DND-41 (cell line): Measurements from ENCODE around the gene SLC7A6OS.

ENCODE experiments used
- ATAC-seq: fragments of 200-7000 bp; cut with Tn5 transposase; 3 replicates; pipeline ENCODE4 v1.9.1; 2021; ENCODE audit warnings: low read depth; ENCODE audit not compliant: insufficient read depth
- DNase-seq: peaks from one replicate; pipeline ENCODE4 v3.0.0-alpha.2; 2020
- H2AFZ ChIP-seq: 2 replicates; pipeline ENCODE4 v1.6.0; 2012; ENCODE audit warnings: low read depth, low read length
- H3K27ac ChIP-seq: 2 replicates; pipeline ENCODE4 v1.5.1; 2012; ENCODE audit warnings: low read length, inconsistent platforms
- H3K27me3 ChIP-seq: fragments of 200-600 bp; sonication (generic); 2 replicates; pipeline ENCODE4 v1.6.0; 2012; ENCODE audit warnings: low read length, mild to moderate bottlenecking, inconsistent platforms; ENCODE audit not compliant: insufficient read depth, poor library complexity
- H3K36me3 ChIP-seq: 2 replicates; pipeline ENCODE4 v1.5.1; 2012; ENCODE audit warnings: low read length, inconsistent platforms; ENCODE audit not compliant: insufficient read depth
- H3K4me1 ChIP-seq: 2 replicates; pipeline ENCODE4 v1.5.1; 2012; ENCODE audit warnings: mild to moderate bottlenecking, low read length; ENCODE audit not compliant: insufficient read depth
- H3K4me2 ChIP-seq: 2 replicates; pipeline ENCODE4 v1.6.0; 2012; ENCODE audit warnings: mild to moderate bottlenecking, moderate library complexity, low read length, inconsistent platforms; ENCODE audit not compliant: insufficient read depth
- H3K4me3 ChIP-seq, 2 experiments: fragments of 200-600 bp in 1 of 2; shearing (Covaris generic) in 1 of 2; 2 replicates each; pipeline ENCODE4 v1.5.1; 2012 to 2016; ENCODE audit warnings: inconsistent platforms in 2 of 2, low read length in 2 of 2, mild to moderate bottlenecking in 2 of 2, low read depth in 1 of 2, moderate library complexity in 1 of 2
- H3K79me2 ChIP-seq: 2 replicates; pipeline ENCODE4 v1.6.0; 2012; ENCODE audit warnings: low read length, inconsistent platforms; ENCODE audit not compliant: insufficient read depth
- H3K9ac ChIP-seq: 2 replicates; pipeline ENCODE4 v1.6.0; 2012; ENCODE audit warnings: low read depth, mild to moderate bottlenecking, inconsistent platforms, low read length, moderate library complexity
- H3K9me3 ChIP-seq: 2 replicates; pipeline ENCODE4 v1.5.1; 2012; ENCODE audit warnings: low read length, moderate library complexity, mild to moderate bottlenecking, inconsistent platforms; ENCODE audit not compliant: insufficient read depth, severe bottlenecking
- H4K20me1 ChIP-seq: 2 replicates; pipeline ENCODE4 v1.6.0; 2012; ENCODE audit warnings: low read length; ENCODE audit not compliant: insufficient read depth
- EZH2 ChIP-seq: IDR thresholded peaks from 3 replicates; pipeline ENCODE4 v1.6.1; 2012; ENCODE audit warnings: borderline replicate concordance, low read depth, mild to moderate bottlenecking, moderate library complexity, low read length, inconsistent platforms; ENCODE audit not compliant: severe bottlenecking
- TF ChIP-seq, protein P1 (sequence below): IDR thresholded peaks from 2 replicates; pipeline ENCODE4 v1.5.1; 2012; ENCODE audit warnings: borderline replicate concordance, low read length, moderate library complexity, mild to moderate bottlenecking; ENCODE audit not compliant: poor library complexity, severe bottlenecking; ENCODE audit errors: extremely low read depth

SLC7A6OS gene

DNA sequence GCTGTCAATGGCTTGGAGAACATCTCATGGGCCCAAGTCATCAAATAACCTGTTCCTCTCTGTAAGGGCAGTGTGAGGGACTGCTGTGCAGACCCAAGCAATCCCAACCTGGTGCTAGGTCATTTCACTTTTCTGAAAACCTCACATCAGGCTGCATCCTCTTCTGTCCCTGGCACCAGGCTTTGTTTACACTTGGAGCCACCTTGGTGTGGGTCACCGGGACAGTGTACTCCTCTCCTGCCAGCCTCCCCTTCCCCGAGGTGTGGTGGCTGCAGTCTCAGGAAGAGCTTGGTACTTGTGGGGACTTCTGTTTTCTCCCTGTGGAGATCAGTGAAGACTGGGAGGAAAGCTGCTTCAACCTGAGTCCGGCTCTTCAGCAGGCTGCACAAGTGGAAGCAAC lies 12.4 kb downstream of the SLC7A6OS start:
- H3K9me3 ChIP-seq, result no peaks in the 10 kb centered on the region
- H3K4me2 ChIP-seq, result no peak overlapping the region
- no peak overlapping the region for H3K27ac ChIP-seq
- peaks cover 20% of the 10 kb centered on the region; the same call in 1 of the 2 replicates for H4K20me1 ChIP-seq
- DNase-seq (no peak), ATAC-seq (no peak)
- no peaks in the 10 kb centered on the region for H3K27me3 ChIP-seq
- peaks cover 27% of the 10 kb centered on the region; the same call in 1 of the 2 replicates for H3K79me2 ChIP-seq
- H3K4me3 ChIP-seq, result no peak overlapping the region
- no peak for TF ChIP-seq EZH2
- H3K36me3 ChIP-seq, result peaks cover 94% of the 10 kb centered on the region
- H2AFZ ChIP-seq, result no peak overlapping the region
- H3K4me1 ChIP-seq, result no peaks in the 10 kb centered on the region
- H3K9ac ChIP-seq, result no peak overlapping the region

DNA sequence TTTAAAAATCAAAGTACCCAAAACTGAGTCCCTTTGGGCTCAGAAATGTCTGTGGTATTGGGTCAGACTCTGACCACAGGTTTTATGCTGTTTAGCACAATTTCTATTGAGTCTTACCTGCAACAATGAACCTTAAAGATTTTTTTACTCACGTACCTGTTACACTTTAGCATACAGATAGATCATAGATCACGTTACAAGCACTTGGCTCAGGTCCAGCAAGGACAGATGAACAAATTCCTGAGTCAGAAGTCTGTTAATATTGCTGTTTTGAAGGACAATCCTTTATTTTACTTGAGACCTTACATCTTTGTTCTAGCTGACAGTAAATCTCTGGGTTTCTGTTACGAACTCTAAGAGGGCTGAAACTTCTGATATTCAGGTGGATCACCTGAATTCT lies 12.8 kb downstream of the SLC7A6OS start:
- Histone ChIP-seq H3K36me3 (peaks cover 95% of the 10 kb centered on the region), H3K27ac (no peak overlapping the region), H3K9me3 (no peaks in the 10 kb centered on the region), H3K9ac (no peak overlapping the region), H2AFZ (no peak overlapping the region), H3K4me2 (no peak overlapping the region), H3K4me1 (no peaks in the 10 kb centered on the region), H3K27me3 (no peaks in the 10 kb centered on the region), H4K20me1 (peaks cover 21% of the 10 kb centered on the region; the same call in 1 of the 2 replicates), H3K79me2 (peaks cover 31% of the 10 kb centered on the region; the same call in 1 of the 2 replicates), H3K4me3 (no peak overlapping the region)
- TF ChIP-seq EZH2, result no peak
- TF ChIP-seq, protein P1, sequence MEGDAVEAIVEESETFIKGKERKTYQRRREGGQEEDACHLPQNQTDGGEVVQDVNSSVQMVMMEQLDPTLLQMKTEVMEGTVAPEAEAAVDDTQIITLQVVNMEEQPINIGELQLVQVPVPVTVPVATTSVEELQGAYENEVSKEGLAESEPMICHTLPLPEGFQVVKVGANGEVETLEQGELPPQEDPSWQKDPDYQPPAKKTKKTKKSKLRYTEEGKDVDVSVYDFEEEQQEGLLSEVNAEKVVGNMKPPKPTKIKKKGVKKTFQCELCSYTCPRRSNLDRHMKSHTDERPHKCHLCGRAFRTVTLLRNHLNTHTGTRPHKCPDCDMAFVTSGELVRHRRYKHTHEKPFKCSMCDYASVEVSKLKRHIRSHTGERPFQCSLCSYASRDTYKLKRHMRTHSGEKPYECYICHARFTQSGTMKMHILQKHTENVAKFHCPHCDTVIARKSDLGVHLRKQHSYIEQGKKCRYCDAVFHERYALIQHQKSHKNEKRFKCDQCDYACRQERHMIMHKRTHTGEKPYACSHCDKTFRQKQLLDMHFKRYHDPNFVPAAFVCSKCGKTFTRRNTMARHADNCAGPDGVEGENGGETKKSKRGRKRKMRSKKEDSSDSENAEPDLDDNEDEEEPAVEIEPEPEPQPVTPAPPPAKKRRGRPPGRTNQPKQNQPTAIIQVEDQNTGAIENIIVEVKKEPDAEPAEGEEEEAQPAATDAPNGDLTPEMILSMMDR, result no peak
- ATAC-seq (no peak), DNase-seq (no peak)

DNA sequence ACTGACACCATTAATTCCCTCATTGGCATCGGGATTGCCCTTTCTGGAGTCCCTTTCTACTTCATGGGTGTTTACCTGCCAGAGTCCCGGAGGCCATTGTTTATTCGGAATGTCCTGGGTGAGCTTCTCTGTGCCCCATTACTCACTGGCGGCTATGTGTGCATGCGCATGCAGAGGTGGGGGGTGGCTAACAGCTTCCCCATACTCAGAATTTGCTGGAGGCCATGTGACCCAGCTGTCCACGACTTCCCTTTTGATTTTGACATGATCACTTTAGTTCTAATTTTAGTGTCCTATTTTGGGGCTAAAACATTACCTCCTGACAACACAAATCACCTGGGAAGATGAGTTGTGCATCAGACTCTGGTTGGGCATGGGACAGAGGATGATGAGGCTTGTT lies 14.1 kb downstream of the SLC7A6OS start:
- Histone ChIP-seq H3K27me3 (no peaks in the 10 kb centered on the region), H4K20me1 (peaks cover 27% of the 10 kb centered on the region; the same call in 1 of the 2 replicates), H3K4me2 (no peak overlapping the region), H3K9me3 (no peaks in the 10 kb centered on the region), H3K79me2 (peaks cover 33% of the 10 kb centered on the region), H2AFZ (no peak overlapping the region), H3K4me3 (no peak overlapping the region), H3K9ac (no peak overlapping the region), H3K27ac (no peak overlapping the region), H3K4me1 (no peaks in the 10 kb centered on the region), H3K36me3 (peaks cover 95% of the 10 kb centered on the region)
- ATAC-seq, result no peak
- DNase-seq, result no peak
- TF ChIP-seq EZH2, result no peak
- TF ChIP-seq, protein P1, result no peak

DNA sequence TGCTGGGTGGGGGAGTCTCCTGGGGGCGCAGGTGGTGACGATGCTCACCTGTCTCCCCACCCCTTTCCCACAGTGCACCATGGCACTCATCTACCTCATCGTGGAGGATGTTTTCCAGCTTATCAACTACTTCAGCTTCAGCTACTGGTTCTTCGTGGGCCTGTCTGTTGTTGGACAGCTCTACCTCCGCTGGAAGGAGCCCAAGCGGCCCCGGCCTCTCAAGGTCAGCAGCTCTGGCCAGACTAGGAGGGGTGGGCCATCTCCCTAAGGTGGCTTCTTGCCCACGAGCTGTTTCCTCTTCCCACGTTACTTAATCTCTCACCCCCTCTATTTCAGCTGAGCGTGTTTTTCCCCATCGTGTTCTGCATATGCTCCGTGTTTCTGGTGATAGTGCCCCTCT lies 14.5 kb downstream of the SLC7A6OS start:
- Histone ChIP-seq H3K36me3 (peaks cover 95% of the 10 kb centered on the region), H3K27me3 (no peaks in the 10 kb centered on the region), H2AFZ (no peak overlapping the region), H3K27ac (no peak overlapping the region), H3K4me3 (no peak overlapping the region), H3K79me2 (peaks cover 37% of the 10 kb centered on the region), H3K9me3 (no peaks in the 10 kb centered on the region), H3K9ac (no peak overlapping the region), H4K20me1 (peaks cover 31% of the 10 kb centered on the region; the same call in 1 of the 2 replicates), H3K4me1 (no peaks in the 10 kb centered on the region), H3K4me2 (no peak overlapping the region)
- DNase-seq (no peak), ATAC-seq (no peak)
- TF ChIP-seq, protein P1, result no peak
- TF ChIP-seq EZH2, result no peak
